ENCODE measurements around the gene FBXO24. TPM values are rescaled to one million over a fixed set of nuclear protein-coding genes. Genes with fewer than 3 reads are reported as not detected.
A peak's percentile ranks its signal among the peaks of the same experiment; 100 is the strongest.

FBXO24 gene
- total and polyA plus RNA-seq, 2 of the 8 experiments (the other 6 are each of a cell fraction or from before 2014, with no cell fraction given) = 0.35 to 0.57 TPM

- peak overlapping the region; percentile 39; the same call in 1 of the 2 replicates for H2AK5ac ChIP-seq (ENCODE audit: low read depth, low read length)
- FAIRE-seq (no peak), DNase-seq (ENCODE audit: low read depth in 1 of 2, low spot score in 2 of 2) (peak in 1 of 2 experiments; percentile 52)
- H3K56ac ChIP-seq (replicated peaks; ENCODE audit: insufficient read length, low read depth, low read length) = no peak overlapping the region
- peak overlapping the region; percentile 92; the same call in 1 of the 2 replicates for H2BK12ac ChIP-seq (ENCODE audit: low read depth, low read length)
- H3K9me3 ChIP-seq (ENCODE audit: insufficient read depth in 2 of 2, low read depth in 1 of 2, low read length in 1 of 2) = no peaks in the 10 kb centered on the region
- no peak overlapping the region for H4K91ac ChIP-seq (replicated peaks; ENCODE audit: insufficient read length, low read length)
- peaks cover 0 to 8% of the 10 kb centered on the region in 2 experiments for H4K20me1 ChIP-seq (replicated peaks in 1 of 2; ENCODE audit: control insufficient read depth in 1 of 2, insufficient read depth in 2 of 2, low read length in 2 of 2)
- no peak overlapping the region for H3K9ac ChIP-seq (replicated peaks in 1 of 4; ENCODE audit: extremely low read depth in 1 of 4, low read depth in 3 of 4, low read length in 3 of 4)
- H3K36me3 ChIP-seq (ENCODE audit: control insufficient read depth in 2 of 4, insufficient read depth in 4 of 4, low read length in 3 of 4) = peaks cover 0 to 18% (median 8%) of the 10 kb centered on the region in 4 experiments; a peak in 5 of 8 replicates
- no peak overlapping the region for H2BK120ac ChIP-seq (replicated peaks; ENCODE audit: low read depth, low read length)
- ChIA-PET POLR2A (ENCODE audit: partially characterized antibody) (interaction anchor here (0.5 to 4.8 kb wide), 9 partner anchors 8 to 228 kb away, joined by 3 to 83 read pairs (median 4); partner anchors contain the start of genes FBXO24, LRCH4, MEPCE and PCOLCE), CTCF (ENCODE audit: partially characterized antibody) (interaction anchor here (0.5 to 4.8 kb wide), 12 partner anchors 11 to 104 kb away, joined by 3 to 53 read pairs (median 4); partner anchors contain the start of genes FBXO24 and LRCH4)
- no peak overlapping the region for H3K23ac ChIP-seq (ENCODE audit: insufficient read length)
- no peak overlapping the region; the same call in 1 of the 2 replicates for H4K8ac ChIP-seq (ENCODE audit: extremely low read depth, insufficient read depth, low read length)
- peak overlapping the region in 1 of 2 experiments; percentile 74; a peak in 2 of 4 replicates for H3K4me2 ChIP-seq (ENCODE audit: insufficient read depth in 1 of 2, low read depth in 2 of 2, low read length in 2 of 2)
- H4K5ac ChIP-seq (ENCODE audit: insufficient read length, low read depth, low read length) = peak overlapping the region; percentile 7
- H2BK5ac ChIP-seq (ENCODE audit: low read depth, low read length) = peak overlapping the region; percentile 12; the same call in 1 of the 2 replicates
- H3K23me2 ChIP-seq (ENCODE audit: low read depth, low read length) = peaks cover 8% of the 10 kb centered on the region; the same call in 1 of the 2 replicates
- H3K18ac ChIP-seq (ENCODE audit: extremely low read depth, low read length) = peak overlapping the region; percentile 48; the same call in 1 of the 2 replicates
- peak overlapping the region; percentile 86; the same call in 1 of the 2 replicates for H2BK20ac ChIP-seq (ENCODE audit: low read length)
- peak overlapping the region; percentile 19 for H3K14ac ChIP-seq (ENCODE audit: insufficient read length)
- H3K27me3 ChIP-seq (replicated peaks in 1 of 4; ENCODE audit: control insufficient read depth in 3 of 4, extremely low read depth in 1 of 4, insufficient read depth in 3 of 4, low read length in 3 of 4) = peaks cover 0 to 4% (median under 1%) of the 10 kb centered on the region in 4 experiments; a peak in 1 of 7 replicates
- no peak overlapping the region for H2AFZ ChIP-seq (ENCODE audit: low read length)
- H2BK15ac ChIP-seq (ENCODE audit: low read length) = peak overlapping the region; percentile 88; the same call in 1 of the 2 replicates
- H3K4me1 ChIP-seq (replicated peaks in 1 of 4; ENCODE audit: control insufficient read depth in 3 of 4, insufficient read depth in 4 of 4, low read length in 3 of 4) = peaks cover 0 to 38% (median 24%) of the 10 kb centered on the region in 4 experiments; a peak in 6 of 7 replicates
- 95% methylated on average over 13 of the region's 20 CpGs; no CpG with 5 or more reads in 1 of the 2 experiments for WGBS, 2 experiments (ENCODE audit: extremely low coverage in 1 of 2, insufficient coverage in 1 of 2, insufficient read length in 1 of 2, insufficient replicate concordance in 2 of 2, low coverage in 1 of 2, low lambda C conversion rate in 2 of 2, missing lambda C conversion rate in 1 of 2)
- no peak overlapping the region for H3K27ac ChIP-seq (ENCODE audit: low read depth, low read length)
- peak in 1 of 3 experiments; percentile 26; a peak in 1 of 4 replicates for TF ChIP-seq CTCF (IDR thresholded peaks at IDR 0.05; ENCODE audit: control extremely low read depth in 1 of 3, insufficient read depth in 1 of 3, low read depth in 1 of 3, low read length in 3 of 3)
- no peak for TF ChIP-seq CTBP2 (IDR thresholded peaks at IDR 0.05; ENCODE audit: borderline replicate concordance, insufficient read depth, insufficient read length, low read length)
- no peak for TF ChIP-seq TEAD4 (IDR thresholded peaks at IDR 0.05; ENCODE audit: low read depth, low read length)
- H3K79me2 ChIP-seq (ENCODE audit: control insufficient read depth in 1 of 2, insufficient read depth in 2 of 2, low read length in 2 of 2) = no peaks in the 10 kb centered on the region
- H3K4me3 ChIP-seq (ENCODE audit: extremely low read depth in 1 of 4, insufficient read depth in 2 of 4, low read depth in 3 of 4, low read length in 4 of 4) = peak overlapping the region in 1 of 4 experiments; percentile 26; a peak in 2 of 8 replicates
- H3K79me1 ChIP-seq (ENCODE audit: low read depth, low read length) = peaks cover 4% of the 10 kb centered on the region; the same call in 1 of the 2 replicates
- H3K4ac ChIP-seq (replicated peaks; ENCODE audit: insufficient read length, low read depth, low read length) = no peak overlapping the region
Measured at GRCh38 chr7:100572281-100572948, 13.7 kb upstream of the FBXO24 start.

Measured in H1 (cell line).